Osteocyte (in vitro differentiated cells): ENCODE data around the gene ATF6. TPM values are rescaled to one million over a fixed set of nuclear protein-coding genes. Genes with fewer than 3 reads are reported as not detected.

Experiments used
- DNase-seq: peaks from one replicate; pipeline ENCODE4 v3.0.0; 2021; ENCODE audit warnings: mixed read lengths; ENCODE audit not compliant: unreplicated experiment; ENCODE audit errors: extremely low spot score
- H3K27ac Mint-ChIP-seq: one replicate; pipeline ENCODE4 v1.8.0; 2021; ENCODE audit warnings: mild to moderate bottlenecking, mixed read lengths; ENCODE audit not compliant: unreplicated experiment
- H3K27me3 Mint-ChIP-seq: one replicate; pipeline ENCODE4 v1.8.0; 2021; ENCODE audit warnings: mixed read lengths; ENCODE audit not compliant: unreplicated experiment
- H3K36me3 Mint-ChIP-seq: one replicate; pipeline ENCODE4 v1.8.0; 2021; ENCODE audit warnings: mixed read lengths; ENCODE audit not compliant: unreplicated experiment
- H3K4me1 Mint-ChIP-seq: one replicate; pipeline ENCODE4 v1.8.0; 2021; ENCODE audit warnings: mixed read lengths; ENCODE audit not compliant: unreplicated experiment
- H3K4me3 Mint-ChIP-seq: one replicate; pipeline ENCODE4 v1.8.0; 2021; ENCODE audit warnings: mild to moderate bottlenecking, moderate library complexity, mixed read lengths; ENCODE audit not compliant: unreplicated experiment
- H3K9me3 Mint-ChIP-seq: one replicate; pipeline ENCODE4 v1.8.0; 2021; ENCODE audit warnings: mixed read lengths; ENCODE audit not compliant: unreplicated experiment
- total RNA-seq: library from RNA; stranded (reverse); gene quantifications from 2 replicates; pipeline ENCODE4 v1.2.1, GENCODE V29; 2021
- TF ChIP-seq, protein P1 (sequence below): fragments of 200-600 bp; sonication (generic); IDR thresholded peaks from 2 replicates; pipeline ENCODE4 v1.5.0; 2021; ENCODE audit warnings: antibody characterized with exemption, mild to moderate bottlenecking, moderate library complexity

The ATF6 gene
- total RNA-seq, 1 donor from 2014 or later, result 29.7 TPM

GRCh38 chr1:161735837-161736236 lies 30.3 kb upstream of the ATF6 start:
- TF ChIP-seq, protein P1, sequence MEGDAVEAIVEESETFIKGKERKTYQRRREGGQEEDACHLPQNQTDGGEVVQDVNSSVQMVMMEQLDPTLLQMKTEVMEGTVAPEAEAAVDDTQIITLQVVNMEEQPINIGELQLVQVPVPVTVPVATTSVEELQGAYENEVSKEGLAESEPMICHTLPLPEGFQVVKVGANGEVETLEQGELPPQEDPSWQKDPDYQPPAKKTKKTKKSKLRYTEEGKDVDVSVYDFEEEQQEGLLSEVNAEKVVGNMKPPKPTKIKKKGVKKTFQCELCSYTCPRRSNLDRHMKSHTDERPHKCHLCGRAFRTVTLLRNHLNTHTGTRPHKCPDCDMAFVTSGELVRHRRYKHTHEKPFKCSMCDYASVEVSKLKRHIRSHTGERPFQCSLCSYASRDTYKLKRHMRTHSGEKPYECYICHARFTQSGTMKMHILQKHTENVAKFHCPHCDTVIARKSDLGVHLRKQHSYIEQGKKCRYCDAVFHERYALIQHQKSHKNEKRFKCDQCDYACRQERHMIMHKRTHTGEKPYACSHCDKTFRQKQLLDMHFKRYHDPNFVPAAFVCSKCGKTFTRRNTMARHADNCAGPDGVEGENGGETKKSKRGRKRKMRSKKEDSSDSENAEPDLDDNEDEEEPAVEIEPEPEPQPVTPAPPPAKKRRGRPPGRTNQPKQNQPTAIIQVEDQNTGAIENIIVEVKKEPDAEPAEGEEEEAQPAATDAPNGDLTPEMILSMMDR, result no peak
- Mint-ChIP-seq H3K4me3 (no peak overlapping the region), H3K9me3 (no peaks in the 10 kb centered on the region), H3K36me3 (no peaks in the 10 kb centered on the region), H3K27ac (no peak overlapping the region), H3K27me3 (peaks cover 68% of the 10 kb centered on the region), H3K4me1 (no peaks in the 10 kb centered on the region)
- no peak for DNase-seq

DNA sequence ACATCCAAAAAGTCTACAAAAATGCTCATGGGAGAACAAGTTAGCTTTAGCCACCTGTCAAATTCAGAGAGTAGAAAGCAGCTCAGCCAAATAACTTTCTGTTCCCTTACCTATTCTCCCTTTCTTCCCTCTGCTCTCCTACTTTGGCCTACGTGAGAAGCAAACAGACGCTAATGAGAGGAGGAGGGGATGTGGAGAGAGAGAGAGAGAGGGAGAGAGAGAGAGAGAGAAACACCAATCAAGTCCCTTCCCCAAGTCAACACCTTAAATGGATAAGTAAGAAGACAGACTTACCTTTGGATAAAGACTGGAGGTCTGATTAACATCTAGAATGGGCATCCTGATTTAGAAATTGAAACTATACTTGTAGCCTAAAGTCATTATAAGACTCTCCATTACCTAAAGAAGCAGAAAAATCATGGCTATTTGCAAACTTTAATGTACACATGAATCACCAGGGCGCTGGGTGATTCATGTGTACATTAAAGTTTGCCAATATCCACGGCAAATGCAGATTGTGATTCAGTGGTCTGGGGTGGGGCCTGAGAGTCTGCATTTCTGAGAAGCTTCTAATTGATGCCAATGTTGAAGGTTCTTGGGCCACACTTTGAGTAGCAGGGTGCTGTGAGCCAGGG lies 29.7 kb upstream of the ATF6 start:
- no peak overlapping the region for H3K4me3 Mint-ChIP-seq
- H3K27me3 Mint-ChIP-seq, result peaks cover 62% of the 10 kb centered on the region
- DNase-seq, result no peak
- H3K4me1 Mint-ChIP-seq, result no peaks in the 10 kb centered on the region
- no peak overlapping the region for H3K27ac Mint-ChIP-seq
- TF ChIP-seq, protein P1, result no peak
- no peaks in the 10 kb centered on the region for H3K36me3 Mint-ChIP-seq
- no peaks in the 10 kb centered on the region for H3K9me3 Mint-ChIP-seq

GRCh38 chr1:161737625-161738024 lies 28.5 kb upstream of the ATF6 start:
- no peak overlapping the region for H3K4me3 Mint-ChIP-seq
- no peaks in the 10 kb centered on the region for H3K9me3 Mint-ChIP-seq
- TF ChIP-seq, protein P1, result no peak
- H3K4me1 Mint-ChIP-seq, result no peaks in the 10 kb centered on the region
- H3K27ac Mint-ChIP-seq, result no peak overlapping the region
- H3K27me3 Mint-ChIP-seq, result peaks cover 54% of the 10 kb centered on the region
- DNase-seq, result no peak
- no peaks in the 10 kb centered on the region for H3K36me3 Mint-ChIP-seq

DNA sequence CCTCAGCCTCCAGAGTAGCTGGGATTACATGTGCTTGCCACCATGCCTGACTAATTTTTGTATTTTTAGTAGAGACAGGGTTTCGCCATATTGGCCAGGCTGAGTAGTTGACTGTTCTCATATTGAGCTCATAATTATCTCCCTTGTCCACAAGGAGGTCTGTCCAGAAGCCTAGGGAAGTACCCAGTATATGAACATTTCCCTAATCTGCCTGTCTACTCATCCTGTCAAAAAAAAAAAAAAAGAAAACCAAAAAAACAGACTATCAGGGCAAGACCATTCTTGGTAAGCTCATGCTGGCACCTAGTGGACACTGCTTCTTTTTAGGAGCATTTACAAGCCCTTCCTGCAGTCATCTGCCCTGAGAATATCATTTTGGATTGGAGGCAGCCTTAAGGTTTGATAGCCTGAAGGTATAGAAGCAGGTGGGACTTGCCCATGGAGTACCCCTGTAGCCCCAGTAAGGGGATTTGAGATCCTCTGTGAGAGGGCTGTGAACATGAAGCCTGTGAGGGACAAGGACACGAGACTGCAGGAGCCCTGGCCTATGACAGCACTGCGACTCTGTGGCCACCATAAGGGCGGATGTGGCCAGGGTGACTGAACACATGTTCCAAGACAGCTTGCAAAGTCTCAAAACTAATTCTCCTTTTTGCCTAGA lies 27.4 kb upstream of the ATF6 start:
- Mint-ChIP-seq H3K27ac (no peak overlapping the region), H3K9me3 (no peaks in the 10 kb centered on the region), H3K27me3 (peaks cover 45% of the 10 kb centered on the region), H3K4me1 (no peaks in the 10 kb centered on the region), H3K4me3 (no peak overlapping the region), H3K36me3 (no peaks in the 10 kb centered on the region)
- DNase-seq, result no peak
- TF ChIP-seq, protein P1, result peak; percentile 36

DNA sequence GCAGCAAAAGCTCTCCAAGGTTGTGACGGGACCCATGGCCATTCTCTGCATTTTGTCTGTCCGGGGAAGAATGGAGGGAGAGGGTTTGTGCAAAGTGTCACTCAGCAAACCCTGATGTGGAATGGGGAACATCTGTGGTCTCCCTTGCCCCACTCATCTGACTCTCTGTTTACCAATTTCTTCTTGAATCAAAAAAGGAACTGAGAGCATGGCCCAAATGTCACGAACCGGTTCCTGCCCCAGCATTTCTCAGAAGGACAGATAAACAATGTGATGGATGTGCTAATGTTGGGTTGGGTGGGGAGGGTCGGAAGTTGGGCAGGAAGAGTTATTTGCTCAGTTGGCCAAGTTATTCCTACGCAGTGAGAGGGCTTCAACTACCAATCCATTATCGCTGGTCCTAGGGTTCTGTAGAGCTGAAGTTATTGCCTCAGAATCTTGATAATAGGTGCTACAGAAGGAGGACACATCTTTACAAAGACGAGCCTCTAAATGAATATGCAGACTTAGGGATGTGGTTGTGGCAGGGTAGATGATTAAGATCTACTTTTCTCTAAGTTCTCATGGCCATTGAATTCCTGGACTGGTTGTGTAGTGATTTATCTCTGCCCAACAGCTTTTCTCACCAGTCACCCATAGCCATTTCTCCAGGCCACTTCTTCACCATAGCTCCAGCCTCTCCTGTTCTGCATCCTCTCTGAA lies 26.1 kb upstream of the ATF6 start:
- Mint-ChIP-seq H3K4me3 (no peak overlapping the region), H3K27me3 (peaks cover 47% of the 10 kb centered on the region), H3K4me1 (no peaks in the 10 kb centered on the region), H3K27ac (no peak overlapping the region), H3K36me3 (no peaks in the 10 kb centered on the region), H3K9me3 (no peaks in the 10 kb centered on the region)
- TF ChIP-seq, protein P1, result no peak
- DNase-seq, result no peak
